ENCODE measurements around the gene HVCN1.

HVCN1 gene

GRCh38 chr12:110613071-110613770 lies 75.7 kb downstream of the HVCN1 start:
- no peak for DNase-seq

- no peak for DNase-seq
Observed at GRCh38 chr12:110606253-110606611, 82.7 kb downstream of the HVCN1 start.

- peak; percentile 45 for DNase-seq
Observed at GRCh38 chr12:110602085-110602814, 86.7 kb downstream of the HVCN1 start.

DNA sequence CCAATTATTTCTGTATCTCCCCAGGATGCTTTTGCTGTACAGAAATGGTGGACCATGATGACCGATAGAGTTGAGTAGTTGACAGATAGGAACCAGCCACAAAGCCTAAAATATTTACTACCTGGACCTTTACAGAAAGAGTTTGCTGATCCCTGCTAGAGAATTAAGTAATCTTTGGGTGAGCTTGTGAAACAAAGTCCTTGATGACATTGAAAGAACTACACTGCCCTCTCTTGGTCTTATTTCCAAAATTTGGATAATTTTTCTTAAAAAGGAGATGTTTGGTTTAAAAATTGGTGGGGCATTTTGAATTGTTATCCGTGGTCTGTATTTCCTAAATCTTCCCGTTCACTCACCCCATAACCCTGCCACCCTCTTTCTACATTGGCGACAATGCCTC lies 88.7 kb downstream of the HVCN1 start:
- DNase-seq: no peak

DNA sequence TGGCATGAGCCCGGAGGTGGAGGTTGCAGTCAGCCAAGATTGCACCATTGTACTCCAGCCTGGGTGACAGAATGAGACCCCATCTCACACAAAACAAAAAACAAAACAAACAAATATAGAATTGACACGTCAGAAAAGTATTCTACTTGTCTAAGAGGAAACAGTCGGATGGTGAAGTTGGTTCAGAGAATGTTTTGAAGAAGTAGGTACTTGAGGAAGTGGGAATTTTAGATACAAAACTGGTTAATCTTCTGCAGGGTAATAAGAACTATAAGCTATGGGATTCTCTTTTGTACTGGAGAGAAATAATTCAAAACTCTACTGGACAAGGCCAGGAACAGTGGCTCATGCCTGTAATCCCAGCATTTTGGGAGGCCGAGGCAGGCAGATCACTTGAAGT lies 89.6 kb downstream of the HVCN1 start:
- no peak for DNase-seq

Measured in activated T-cell treated with anti-CD3 and anti-CD28 coated beads, Interleukin-2, amount 50 U/mL, for 1 hour (primary cell).